Hematopoietic multipotent progenitor cell (in vitro differentiated cells): ENCODE data around the gene TOR2A. TPM values are rescaled to one million over a fixed set of nuclear protein-coding genes. Genes with fewer than 3 reads are reported as not detected.

ENCODE experiments used
- DNase-seq, 3 donors: peaks; one replicate each; pipeline ENCODE4 v3.0.0-alpha.2; 2011 to 2015; ENCODE audit warnings: low read depth in 2 of 3, low spot score in 2 of 3
- total RNA-seq: library from RNA; depleted of rRNA; stranded (reverse); fragments of >200 nt; gene quantifications from one replicate; pipeline ENCODE4 v1.2.3, GENCODE V29; 2012

Gene TOR2A
- total RNA-seq, 1 donor = 15.9 TPM

GRCh38 chr9:127744398-127745110 lies 9.5 kb upstream of the TOR2A start:
- DNase-seq = no peak

DNA sequence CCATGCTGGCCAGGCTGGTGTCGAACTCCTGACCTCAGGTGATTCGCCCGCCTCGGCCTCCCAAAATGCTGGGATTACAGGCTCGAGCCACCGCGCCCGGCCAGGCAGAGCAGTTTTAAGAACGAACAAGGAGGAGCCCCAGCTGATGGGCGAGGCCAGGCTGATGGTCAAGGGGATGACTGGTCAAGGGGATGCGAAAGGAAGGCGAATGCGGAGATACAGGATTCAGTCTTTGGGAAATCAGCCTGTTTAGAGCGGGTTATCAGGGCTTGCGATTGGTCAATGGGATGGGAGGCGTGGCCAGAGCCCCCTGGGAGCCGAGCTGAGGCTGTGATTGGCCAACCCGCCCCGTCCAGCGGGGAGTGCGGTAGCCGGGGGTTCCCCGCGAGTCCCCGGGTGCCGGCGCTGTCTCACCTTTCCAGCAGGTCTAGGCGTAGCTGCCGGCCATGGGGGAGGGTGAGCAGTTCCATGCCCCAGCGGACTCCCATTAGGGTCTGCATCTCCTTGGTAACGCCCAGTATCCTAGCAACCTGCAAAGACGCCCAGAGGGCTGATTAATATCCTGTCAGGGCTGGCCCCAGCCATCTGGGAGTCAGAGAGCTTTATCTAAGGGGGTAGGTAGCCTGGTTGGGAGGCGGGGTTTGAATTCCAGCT lies 7.5 kb upstream of the TOR2A start:
- DNase-seq = no peak

DNA sequence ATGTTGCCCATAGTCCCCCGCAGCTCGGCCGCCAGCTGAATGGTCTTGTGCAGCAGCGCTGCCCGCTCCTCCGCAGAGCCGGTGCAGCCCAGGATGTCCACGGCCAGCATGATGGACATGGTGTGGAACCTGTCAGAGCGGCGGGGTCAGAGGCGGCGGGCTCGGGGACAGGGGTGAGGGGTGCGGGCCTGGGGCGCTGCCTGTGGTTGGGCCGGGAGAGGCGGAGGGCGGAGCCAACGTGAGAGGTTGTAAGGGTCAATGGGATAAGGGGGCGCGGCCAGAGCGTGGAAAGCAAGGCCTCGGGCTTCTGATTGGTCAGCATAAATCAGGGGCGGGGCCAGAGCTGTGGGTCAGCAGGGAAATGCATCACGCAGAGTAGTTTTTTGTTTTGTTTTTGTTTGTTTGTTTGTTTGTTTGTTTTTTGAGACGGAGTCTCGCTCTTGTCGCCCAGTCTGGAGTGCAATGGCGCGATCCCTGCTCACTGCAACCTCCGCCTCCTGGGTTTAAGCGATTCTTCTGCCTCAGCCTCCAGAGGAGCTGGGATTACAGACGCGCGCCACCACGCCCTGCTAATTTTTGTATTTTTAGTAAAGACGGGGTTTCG lies 6.8 kb upstream of the TOR2A start:
- no peak for DNase-seq

DNA sequence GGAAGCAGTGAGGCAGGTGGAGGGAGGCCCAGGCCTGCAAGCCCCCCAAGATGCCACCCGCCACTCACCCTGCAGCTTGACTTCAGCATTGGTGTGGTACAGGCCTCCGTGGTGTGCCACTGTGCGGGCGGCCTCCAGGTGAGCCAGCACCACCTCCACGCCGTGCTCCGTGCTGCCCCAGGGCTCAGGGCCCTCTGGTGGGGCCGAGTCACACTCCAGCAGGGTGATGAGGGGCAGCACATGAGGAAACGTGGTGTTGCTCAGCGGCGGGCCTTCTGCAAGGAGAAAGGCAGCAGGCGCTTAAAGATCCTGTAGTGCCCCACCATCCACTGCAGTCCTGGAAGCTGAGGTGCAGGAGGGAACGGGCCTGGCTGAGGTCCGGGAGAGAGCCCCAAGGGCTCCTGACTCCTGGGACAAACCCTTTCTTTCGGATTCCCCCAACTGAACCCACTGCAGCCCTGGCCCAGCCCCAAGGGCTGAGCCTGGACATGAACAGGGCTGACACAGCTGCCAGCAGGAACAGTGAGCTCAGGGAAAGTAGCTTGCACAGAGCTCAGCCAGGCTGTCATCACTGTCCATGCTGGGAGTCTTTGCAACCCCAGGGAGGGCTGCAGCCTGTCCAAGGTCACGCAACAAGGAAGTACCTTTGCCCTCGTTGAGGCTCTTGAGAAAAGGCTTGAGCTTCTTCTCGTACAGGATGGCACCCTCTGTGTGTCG lies 4.7 kb upstream of the TOR2A start:
- DNase-seq = no peak

GRCh38 chr9:127738666-127739065 lies 3.6 kb upstream of the TOR2A start:
- no peak for DNase-seq

DNA sequence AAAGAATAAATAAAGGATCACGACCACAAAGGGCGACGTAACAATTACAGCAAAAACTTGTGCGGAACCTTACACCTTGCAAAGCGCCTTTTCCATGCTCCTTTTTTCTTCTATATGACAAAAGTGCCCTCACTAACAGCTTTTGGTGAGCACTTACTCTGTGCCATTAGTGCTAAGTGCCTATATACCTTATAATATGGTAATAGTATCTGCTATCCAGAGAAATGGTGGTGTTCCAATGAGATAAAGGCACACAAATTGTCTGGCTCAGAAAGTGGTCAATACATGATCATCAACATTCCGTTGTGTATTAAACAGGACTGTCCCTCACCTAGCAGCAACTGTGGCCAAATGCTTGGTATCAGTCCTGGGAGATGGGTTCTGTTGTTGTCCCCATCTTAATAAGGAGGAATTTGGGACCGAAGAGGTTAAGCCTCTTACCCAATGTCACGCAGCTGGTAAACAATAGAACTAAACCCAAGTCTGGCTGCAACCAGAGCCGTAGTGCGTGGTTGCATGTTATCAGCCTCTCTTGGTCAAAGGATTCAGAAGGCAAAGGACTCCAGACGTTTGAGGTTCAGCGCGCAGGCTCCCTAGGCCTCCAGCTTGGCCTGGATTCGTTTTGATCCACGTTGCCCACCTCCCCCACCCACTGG lies 564 bp upstream of the TOR2A start:
- DNase-seq = no peak

- no peak for DNase-seq
These were observed 797 bp downstream of the TOR2A start for GRCh38 chr9:127734247-127734746.

DNA sequence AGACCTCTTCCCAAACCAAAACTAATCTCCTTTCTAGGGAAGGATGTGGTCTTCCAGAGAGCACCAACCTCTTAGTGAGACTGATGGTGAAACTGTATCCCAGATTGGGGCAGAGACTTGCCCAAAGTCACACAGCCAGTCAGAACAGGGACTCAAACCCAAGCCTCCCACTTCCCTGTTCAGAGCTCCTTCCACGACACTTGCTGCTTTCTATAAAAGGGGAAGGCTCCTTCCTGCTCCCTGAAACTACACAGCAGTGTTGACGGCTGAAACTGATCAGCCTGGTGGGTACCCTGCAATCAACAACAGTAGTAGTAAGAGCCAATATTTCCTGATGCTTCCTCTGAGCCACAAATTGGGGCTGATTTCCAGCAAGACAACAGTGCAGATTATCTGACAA lies 1.5 kb downstream of the TOR2A start:
- no peak for DNase-seq

DNA sequence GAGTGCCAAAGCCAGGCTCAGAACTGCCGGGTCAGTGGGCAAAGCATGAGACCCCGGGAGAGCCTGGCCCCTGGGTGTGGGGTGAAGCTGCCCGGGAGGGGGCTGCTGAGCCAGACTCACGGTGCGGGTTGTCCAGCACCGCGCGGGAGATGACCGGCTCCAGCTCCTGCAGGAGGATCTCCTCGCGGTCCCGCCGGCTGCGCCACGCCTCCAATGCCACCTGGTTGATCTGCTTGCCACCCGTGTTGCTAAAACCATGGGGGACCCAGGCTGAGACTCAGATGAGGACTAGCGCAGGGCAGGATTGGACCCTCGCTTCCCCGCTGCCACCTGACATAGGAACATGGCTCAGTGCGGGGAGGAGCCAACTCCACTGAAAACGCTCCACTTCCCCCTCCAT lies 2.6 kb downstream of the TOR2A start:
- no peak for DNase-seq

DNA sequence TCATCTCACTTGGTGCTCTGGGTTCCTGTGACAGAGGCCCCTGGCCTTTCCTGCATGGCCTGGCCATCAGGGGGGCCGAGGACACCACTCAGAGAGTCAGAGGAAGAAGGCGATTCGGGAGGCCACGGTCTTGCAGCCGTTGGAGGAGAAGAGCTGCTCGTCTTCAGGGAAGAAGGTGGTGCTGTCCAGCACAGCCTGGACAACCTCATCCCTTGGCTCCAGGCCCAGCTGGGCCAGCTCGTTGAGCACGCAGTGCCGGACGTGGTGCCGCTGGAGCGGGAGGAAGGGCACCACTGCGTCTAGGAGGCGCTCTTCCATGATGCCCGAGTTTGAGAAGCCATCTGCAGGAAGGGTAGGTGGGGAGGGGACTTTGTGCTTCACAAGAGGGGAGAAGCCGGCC lies 3.2 kb downstream of the TOR2A start:
- no peak for DNase-seq

GRCh38 chr9:127730799-127731410 lies 4.2 kb downstream of the TOR2A start:
- no peak for DNase-seq

GRCh38 chr9:127730262-127730661 lies 4.8 kb downstream of the TOR2A start:
- no peak for DNase-seq

GRCh38 chr9:127729522-127730256 lies 5.4 kb downstream of the TOR2A start:
- no peak for DNase-seq

DNA sequence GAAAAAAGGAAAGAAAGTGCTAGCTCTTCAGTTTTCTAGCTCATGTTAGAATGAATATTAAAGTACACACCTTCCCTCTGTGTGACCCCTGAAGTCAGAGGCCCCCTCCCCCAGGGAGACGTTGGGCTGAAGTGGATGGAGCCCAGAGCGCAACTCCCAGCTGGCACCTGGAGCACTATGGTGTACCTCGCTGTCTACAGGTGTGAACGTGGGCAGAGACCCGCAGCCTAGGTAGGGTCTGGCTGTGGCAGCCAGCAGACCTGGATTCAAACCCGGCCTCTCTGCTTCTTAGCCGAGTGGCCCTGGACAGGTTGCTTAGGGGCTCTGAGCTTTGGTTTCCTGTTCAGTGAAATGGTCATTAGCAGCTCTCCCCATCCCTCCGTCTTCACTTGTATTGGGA lies 6.3 kb downstream of the TOR2A start:
- no peak for DNase-seq

DNA sequence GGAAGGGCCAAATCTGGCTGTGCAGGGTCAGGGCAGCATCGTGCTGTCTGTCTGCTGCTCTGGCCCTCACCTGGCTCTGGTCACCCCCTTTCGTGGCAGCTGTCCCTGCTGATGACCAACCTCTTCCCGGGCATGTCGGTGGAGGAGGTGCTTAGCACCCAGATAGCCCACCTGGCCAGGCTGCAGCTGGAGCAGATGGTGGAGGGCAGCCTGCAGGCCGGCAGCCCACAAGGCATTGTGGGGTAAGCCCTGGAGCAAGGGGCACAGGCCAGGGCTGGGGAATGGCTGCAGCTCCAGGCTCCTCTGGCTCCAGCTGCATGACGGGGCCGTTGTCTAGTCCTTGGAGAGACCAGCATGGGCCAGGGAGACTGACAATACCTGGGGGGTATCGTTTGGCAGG lies 8.2 kb downstream of the TOR2A start:
- no peak for DNase-seq

GRCh38 chr9:127724012-127724411 lies 11.1 kb downstream of the TOR2A start:
- no peak for DNase-seq

GRCh38 chr9:127723444-127723843 lies 11.7 kb downstream of the TOR2A start:
- no peak for DNase-seq

- DNase-seq = no peak
These were observed 12.1 kb downstream of the TOR2A start for GRCh38 chr9:127723013-127723412.

- DNase-seq = no peak
These were observed 12.9 kb downstream of the TOR2A start for GRCh38 chr9:127722055-127722745.
